HepG2 (cell line): ENCODE results near the gene TUT7. TPM values are rescaled to one million over a fixed set of nuclear protein-coding genes. Genes with fewer than 3 reads are reported as not detected.

ENCODE experiments used
- ATAC-seq: fragments of 200-7000 bp; cut with Tn5 transposase; 3 replicates; pipeline ENCODE4 v1.9.1; 2020; ENCODE audit warnings: mild to moderate bottlenecking, moderate library complexity
- BruUV-seq: library from RNA; stranded (reverse); fragments of 400-500 nt; replicated peaks from 2 replicates; lab custom pipeline; 2021; lab: Mats Ljungman, UMichigan
- CTCF ChIA-PET: fragments of 300-600 bp; formaldehyde crosslinking; extraction: SDS; loops from one replicate; lab custom pipeline; 2021; ENCODE audit warnings: low total read pairs, inconsistent platforms, low intra/inter-chr PET ratio; lab: Yijun Ruan, JAX
- POLR2A ChIA-PET: fragments of 350-600 bp; sonication (Branson Sonifier 250); formaldehyde crosslinking; loops from one replicate; lab custom pipeline; 2020; ENCODE audit warnings: antibody characterized with exemption, inconsistent platforms; lab: Yijun Ruan, JAX
- DNase-seq: peaks from one replicate; pipeline ENCODE4 v3.0.0-alpha.2; 2015; ENCODE audit warnings: low spot score
- FAIRE-seq: peaks from 3 replicates; lab custom pipeline; 2011; peaks lifted over from hg19 to GRCh38; lab: Jason Lieb, UNC
- H2AFZ ChIP-seq: one replicate; pipeline ENCODE4 v1.6.1; 2011; ENCODE audit warnings: low read length, inconsistent platforms
- H3K27ac ChIP-seq: fragments of 300-600 bp; 3 replicates; pipeline ENCODE4 v1.8.0; 2011; ENCODE audit warnings: mixed run types, mild to moderate bottlenecking, mixed read lengths, low read length, inconsistent platforms; ENCODE audit not compliant: insufficient read depth; ENCODE audit errors: extremely low read length
- H3K27me3 ChIP-seq, 2 experiments: fragments of 200-600 bp in 1 of 2; 2 replicates in 1 of 2; 3 replicates in 1 of 2; pipeline versions ENCODE4 v1.6.0 to v1.8.0; 2011; ENCODE audit warnings: low read length in 2 of 2, mild to moderate bottlenecking in 2 of 2, moderate library complexity in 2 of 2, inconsistent platforms in 1 of 2; ENCODE audit not compliant: insufficient read depth in 2 of 2, control insufficient read depth in 1 of 2
- H3K36me3 ChIP-seq, 2 experiments: fragments of 200-600 bp in 1 of 2; replicated peaks in 1 of 2; 2 replicates in 1 of 2; 3 replicates in 1 of 2; pipeline versions ENCODE4 v1.5.1 to v1.8.0; 2011; ENCODE audit warnings: low read length in 2 of 2, inconsistent platforms in 1 of 2; ENCODE audit not compliant: insufficient read depth in 2 of 2, control insufficient read depth in 1 of 2
- H3K4me1 ChIP-seq: 2 replicates; pipeline ENCODE4 v1.5.1; 2012; ENCODE audit warnings: low read length, inconsistent platforms; ENCODE audit not compliant: insufficient read depth
- H3K4me2 ChIP-seq: 2 replicates; pipeline ENCODE4 v1.6.0; 2011; ENCODE audit warnings: low read depth, low read length, inconsistent platforms
- H3K4me3 ChIP-seq, 3 experiments: fragments of 200-600 bp in 1 of 3; sonication (generic), shearing (Covaris generic) in 1 of 3; replicated peaks in 1 of 3; 2 replicates each; pipeline ENCODE4 v1.5.1; 2011 to 2016; ENCODE audit warnings: low read length in 3 of 3, inconsistent platforms in 2 of 3, low read depth in 2 of 3, mild to moderate bottlenecking in 2 of 3, control low read depth in 1 of 3, mixed read lengths in 1 of 3; ENCODE audit not compliant: insufficient read depth in 1 of 3
- H3K79me2 ChIP-seq: one replicate; pipeline ENCODE4 v1.6.1; 2011; ENCODE audit warnings: low read length, inconsistent platforms; ENCODE audit not compliant: insufficient read depth
- H3K9ac ChIP-seq: 2 replicates; pipeline ENCODE4 v1.6.0; 2011; ENCODE audit warnings: mild to moderate bottlenecking, low read depth, low read length, inconsistent platforms; ENCODE audit not compliant: insufficient read depth
- H3K9me3 ChIP-seq: 2 replicates; pipeline ENCODE4 v1.5.1; 2012; ENCODE audit warnings: mild to moderate bottlenecking, low read length
- H4K20me1 ChIP-seq: 2 replicates; pipeline ENCODE4 v1.6.0; 2011; ENCODE audit warnings: inconsistent platforms, mild to moderate bottlenecking, low read length, moderate library complexity; ENCODE audit not compliant: insufficient read depth
- ELF1 ChIP-seq: sonication (generic); formaldehyde crosslinking; IDR thresholded peaks from 2 replicates; pipeline ENCODE4 v1.4.0; 2020; ENCODE audit warnings: missing genetic modification reagents
- EZH2 ChIP-seq: conservative IDR thresholded peaks from 2 replicates; pipeline ENCODE4 v1.6.1; 2012; ENCODE audit warnings: mild to moderate bottlenecking, low read depth, low read length, moderate library complexity
- HMGA1 ChIP-seq: sonication (generic); formaldehyde crosslinking; conservative IDR thresholded peaks from 2 replicates; pipeline ENCODE4 v1.4.0; 2020; ENCODE audit warnings: missing genetic modification reagents
- HNF1A ChIP-seq, 2 experiments: sonication (generic) in 1 of 2; formaldehyde crosslinking in 1 of 2; IDR thresholded peaks; 2 replicates each; pipeline versions ENCODE4 v1.4.0 to v1.6.1; 2016 to 2020; ENCODE audit warnings: borderline replicate concordance in 1 of 2, low read depth in 1 of 2, mild to moderate bottlenecking in 1 of 2, missing genetic modification reagents in 1 of 2
- NFE2L2 ChIP-seq: fragments of 150-350 bp; IDR thresholded peaks from 2 replicates; pipeline ENCODE4 v1.6.1; 2014; ENCODE audit warnings: low read length
- ZBED4 ChIP-seq: sonication (generic); formaldehyde crosslinking; IDR thresholded peaks from 2 replicates; pipeline ENCODE4 v1.4.0; 2020; ENCODE audit warnings: missing genetic modification reagents, borderline replicate concordance
- ZBTB4 ChIP-seq: sonication (generic); formaldehyde crosslinking; IDR thresholded peaks from 2 replicates; pipeline ENCODE4 v1.4.0; 2020; ENCODE audit warnings: missing genetic modification reagents, mild to moderate bottlenecking, borderline replicate concordance
- ZNF530 ChIP-seq: sonication (generic); formaldehyde crosslinking; IDR thresholded peaks from 2 replicates; pipeline ENCODE4 v1.5.0; 2020; ENCODE audit warnings: low read depth, mild to moderate bottlenecking, missing genetic modification reagents
- ZNF788 ChIP-seq: sonication (generic); formaldehyde crosslinking; IDR thresholded peaks from 2 replicates; pipeline ENCODE4 v1.5.0; 2020; ENCODE audit warnings: mild to moderate bottlenecking, missing genetic modification reagents, borderline replicate concordance
- WGBS: methylation state at CpG from one replicate; pipeline ENCODE4 v1.1.6; 2017; ENCODE audit warnings: low lambda C conversion rate; 5-methylcytosine and 5-hydroxymethylcytosine counted together
- in situ Hi-C: cut with HindIII; loops from 2 replicates; pipeline ENCODE4 v1.10.0; 2017; ENCODE audit warnings: low pct_unique_long_range_greater_than_20kb; ENCODE audit not compliant: extremely low pct_ligation_motif_present
- intact Hi-C: fragments of 100-400 bp; cut with micrococcal nuclease; formaldehyde crosslinking; loops from one replicate; pipeline ENCODE4 v1.10.0; 2022; ENCODE audit not compliant: unreplicated experiment
- polyA plus RNA-seq, 8 experiments: library from polyadenylated mRNA; depleted of rRNA in 3 of 8; stranded (reverse) in 7 of 8; unstranded in 1 of 8; fragments of >200 nt; fragmentation: Illumina TruSeq in 4 of 8; extraction: Trizol in 4 of 8; gene quantifications; 2 replicates each; pipeline versions ENCODE4 v1.2.1 to v1.2.3, GENCODE V29; 2011 to 2016; ENCODE audit warnings: low read depth in 4 of 8, missing spikeins in 1 of 8, mixed read lengths in 1 of 8; ENCODE audit not compliant: insufficient read depth in 1 of 8
- total RNA-seq, 5 experiments: library from RNA; depleted of rRNA; stranded (reverse); fragments of >200 nt; fragmentation: Illumina TruSeq; extraction: Trizol; gene quantifications; 2 replicates each; pipeline ENCODE4 v1.2.3, GENCODE V29; 2016; ENCODE audit warnings: low read depth in 1 of 5

TUT7 gene
- total and polyA plus RNA-seq, 2 of the 13 experiments (the other 11 are each of a cell fraction or from before 2014, with no cell fraction given) = 12.0 to 19.4 TPM

- TF ChIP-seq ZNF788 (CRISPR knock-in tag) = no peak
- TF ChIP-seq NFE2L2 = no peak
Observed at GRCh38 chr9:86337469-86338108, 16.6 kb downstream of the TUT7 start (continued).

- H3K27ac ChIP-seq = peak overlapping the region; percentile 78
- BruUV-seq = no TSS peak
- peaks cover 54% of the 10 kb centered on the region for H3K4me1 ChIP-seq
- ATAC-seq (peak; percentile 99), FAIRE-seq (peak; percentile 77), DNase-seq (peak; percentile 96)
- CTCF ChIA-PET = no interaction called here
- H2AFZ ChIP-seq = no peak overlapping the region
- no peaks in the 10 kb centered on the region for H3K27me3 ChIP-seq
- 0% methylated on average over 1 of the region's 1 CpG for WGBS
- no peaks in the 10 kb centered on the region for H3K9me3 ChIP-seq
- POLR2A ChIA-PET = no interaction called here
- intact Hi-C loops = loop anchor here (2.0 kb wide), 2 partner anchors 19 to 49 kb away; partner anchors contain the start of gene TUT7
- no peaks in the 10 kb centered on the region for H4K20me1 ChIP-seq
- H3K79me2 ChIP-seq = no peaks in the 10 kb centered on the region
- no peak overlapping the region; a peak in 1 of 6 replicates for H3K4me3 ChIP-seq
- no peak overlapping the region; the same call in 1 of the 2 replicates for H3K9ac ChIP-seq
- in situ Hi-C loops = no loop called here
- H3K4me2 ChIP-seq = peak overlapping the region; percentile 38
- H3K36me3 ChIP-seq = peaks cover 2 to 25% of the 10 kb centered on the region in 2 experiments
- TF ChIP-seq ZBED4 (CRISPR knock-in tag) (no peak), ZNF530 (CRISPR knock-in tag) (no peak), ELF1 (CRISPR knock-in tag) (no peak), EZH2 (no peak), ZBTB4 (no peak), HMGA1 (CRISPR knock-in tag) (no peak), HNF1A (IDR thresholded peaks at IDR 0.05; ENCODE audit: low read depth) (peak; percentile 88), HNF1A (CRISPR knock-in tag; IDR thresholded peaks at IDR 0.05; ENCODE audit: borderline replicate concordance) (peak; percentile 93)
Observed at GRCh38 chr9:86336058-86336457, 18.2 kb downstream of the TUT7 start.
